ENCODE measurements around the gene CTSC.

DNA sequence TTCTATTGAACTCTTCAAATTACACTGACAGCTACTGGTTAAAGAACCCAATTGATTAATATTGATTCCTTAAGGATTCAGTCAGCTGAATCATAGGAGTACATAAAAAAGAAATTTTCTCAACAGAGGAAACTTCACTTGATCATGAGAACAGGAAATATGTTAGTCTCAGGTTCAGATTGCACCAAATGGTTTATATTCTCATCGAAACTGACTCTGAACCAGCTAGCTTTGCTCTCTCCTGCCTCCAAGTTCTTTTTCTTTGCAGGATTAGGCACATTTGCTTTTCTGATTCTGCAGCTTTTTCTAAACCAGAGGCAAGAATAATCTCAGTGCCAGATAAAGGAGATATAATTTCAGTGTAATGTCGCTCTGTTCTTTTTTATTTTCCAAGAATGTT, 33.2 kb upstream of the CTSC start:
- TF ChIP-seq, protein P1, sequence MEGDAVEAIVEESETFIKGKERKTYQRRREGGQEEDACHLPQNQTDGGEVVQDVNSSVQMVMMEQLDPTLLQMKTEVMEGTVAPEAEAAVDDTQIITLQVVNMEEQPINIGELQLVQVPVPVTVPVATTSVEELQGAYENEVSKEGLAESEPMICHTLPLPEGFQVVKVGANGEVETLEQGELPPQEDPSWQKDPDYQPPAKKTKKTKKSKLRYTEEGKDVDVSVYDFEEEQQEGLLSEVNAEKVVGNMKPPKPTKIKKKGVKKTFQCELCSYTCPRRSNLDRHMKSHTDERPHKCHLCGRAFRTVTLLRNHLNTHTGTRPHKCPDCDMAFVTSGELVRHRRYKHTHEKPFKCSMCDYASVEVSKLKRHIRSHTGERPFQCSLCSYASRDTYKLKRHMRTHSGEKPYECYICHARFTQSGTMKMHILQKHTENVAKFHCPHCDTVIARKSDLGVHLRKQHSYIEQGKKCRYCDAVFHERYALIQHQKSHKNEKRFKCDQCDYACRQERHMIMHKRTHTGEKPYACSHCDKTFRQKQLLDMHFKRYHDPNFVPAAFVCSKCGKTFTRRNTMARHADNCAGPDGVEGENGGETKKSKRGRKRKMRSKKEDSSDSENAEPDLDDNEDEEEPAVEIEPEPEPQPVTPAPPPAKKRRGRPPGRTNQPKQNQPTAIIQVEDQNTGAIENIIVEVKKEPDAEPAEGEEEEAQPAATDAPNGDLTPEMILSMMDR (IDR thresholded peaks at IDR 0.05): no peak
- TF ChIP-seq POLR2AphosphoS5 (IDR thresholded peaks at IDR 0.05) (no peak), POLR2A (IDR thresholded peaks at IDR 0.05) (no peak)

Measured in sigmoid colon (tissue), 4 donors.